RWPE2 (cell line): ENCODE measurements around the gene EFHD2.
"Not testable (repeated sequence)": the region's sequence is repeated elsewhere in the genome, so short reads cannot be mapped to it uniquely, and the experiment has no call there.

Experiments
- ATAC-seq: fragments of 200-7000 bp; cut with Tn5 transposase; 3 replicates; pipeline ENCODE4 v1.9.1; 2021; ENCODE audit warnings: low read depth
- DNase-seq: peaks from one replicate; pipeline ENCODE4 v3.0.0-alpha.2; 2020; ENCODE audit warnings: low spot score
- H3K27ac ChIP-seq: fragments of 450-650 bp; 2 replicates; pipeline ENCODE4 v1.5.1; 2017; ENCODE audit warnings: mild to moderate bottlenecking; ENCODE audit not compliant: poor library complexity, severe bottlenecking
- H3K27me3 ChIP-seq: fragments of 250-450 bp; sonication (Bioruptor Pico); 2 replicates; pipeline ENCODE4 v1.5.1; 2021; ENCODE audit warnings: mild to moderate bottlenecking, moderate library complexity; ENCODE audit not compliant: insufficient read depth, poor library complexity, severe bottlenecking
- H3K36me3 ChIP-seq: fragments of 250-450 bp; sonication (Bioruptor Pico); 2 replicates; pipeline ENCODE4 v1.5.1; 2020; ENCODE audit warnings: low read depth, mild to moderate bottlenecking, moderate library complexity
- H3K4me1 ChIP-seq: fragments of 250-450 bp; sonication (Bioruptor Pico); 2 replicates; pipeline ENCODE4 v1.5.1; 2021; ENCODE audit warnings: mild to moderate bottlenecking, moderate library complexity; ENCODE audit not compliant: insufficient read depth, poor library complexity, severe bottlenecking
- H3K4me3 ChIP-seq: fragments of 250-450 bp; sonication (Bioruptor Pico); 2 replicates; pipeline ENCODE4 v1.5.1; 2021; ENCODE audit warnings: mild to moderate bottlenecking, moderate library complexity; ENCODE audit not compliant: severe bottlenecking
- H3K9me3 ChIP-seq: fragments of 250-450 bp; sonication (Bioruptor Pico); 2 replicates; pipeline ENCODE4 v1.5.1; 2021; ENCODE audit warnings: mild to moderate bottlenecking, moderate library complexity; ENCODE audit not compliant: severe bottlenecking
- TF ChIP-seq, protein P1 (sequence below): fragments of 450-650 bp; IDR thresholded peaks from one replicate; pipeline ENCODE4 v1.5.1; 2017; ENCODE audit warnings: mild to moderate bottlenecking, moderate library complexity; ENCODE audit not compliant: poor library complexity, severe bottlenecking

Gene EFHD2

DNA sequence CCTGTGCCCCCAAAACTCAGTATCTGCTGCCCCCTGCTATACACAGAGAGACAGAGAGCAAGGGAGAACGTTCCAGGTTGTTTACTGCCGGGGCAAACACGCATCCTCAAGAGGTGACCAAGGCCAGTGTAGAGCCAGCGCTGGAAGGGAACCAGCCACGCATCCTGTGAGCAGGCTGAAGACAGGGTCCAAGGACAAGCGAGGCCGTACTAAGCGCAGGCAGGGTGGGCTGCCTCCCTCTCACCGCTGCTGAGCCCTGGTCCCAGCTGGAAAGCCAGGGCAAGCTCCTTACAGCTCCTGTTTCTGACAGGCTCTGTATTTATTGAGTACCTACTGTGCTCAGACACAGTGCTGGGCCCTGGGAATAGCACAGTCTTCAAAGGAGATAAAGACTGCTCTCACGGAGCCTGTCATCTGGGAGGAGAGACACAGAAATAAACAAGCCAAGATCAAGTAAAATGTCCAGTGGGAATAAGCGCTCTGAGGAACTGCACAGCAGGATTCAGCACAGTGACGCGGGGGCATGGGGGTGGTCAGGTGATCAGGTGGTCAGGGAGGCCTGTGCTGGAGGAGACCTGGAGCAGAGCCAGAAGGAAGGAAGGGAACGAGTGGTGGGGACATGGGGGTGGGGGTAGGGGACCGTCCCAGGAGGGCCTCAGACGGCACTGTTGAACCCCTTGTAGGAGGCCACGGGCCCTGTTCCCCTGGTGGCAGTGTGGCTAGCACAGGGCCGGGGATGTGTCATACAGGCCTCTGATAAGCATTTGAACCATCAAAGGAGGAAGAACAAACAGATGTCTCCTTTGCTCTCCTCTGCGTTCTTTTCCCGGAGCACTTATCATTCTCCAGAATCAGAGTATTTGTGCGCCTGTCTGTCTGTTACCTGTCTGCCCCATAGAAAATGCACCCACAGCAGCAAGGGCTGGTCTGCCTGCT, 37.8 kb upstream of the EFHD2 start:
- Histone ChIP-seq H3K4me1 (no peaks in the 10 kb centered on the region), H3K27ac (no peak overlapping the region), H3K9me3 (no peaks in the 10 kb centered on the region), H3K27me3 (no peaks in the 10 kb centered on the region), H3K36me3 (no peaks in the 10 kb centered on the region), H3K4me3 (no peak overlapping the region)
- TF ChIP-seq, protein P1, sequence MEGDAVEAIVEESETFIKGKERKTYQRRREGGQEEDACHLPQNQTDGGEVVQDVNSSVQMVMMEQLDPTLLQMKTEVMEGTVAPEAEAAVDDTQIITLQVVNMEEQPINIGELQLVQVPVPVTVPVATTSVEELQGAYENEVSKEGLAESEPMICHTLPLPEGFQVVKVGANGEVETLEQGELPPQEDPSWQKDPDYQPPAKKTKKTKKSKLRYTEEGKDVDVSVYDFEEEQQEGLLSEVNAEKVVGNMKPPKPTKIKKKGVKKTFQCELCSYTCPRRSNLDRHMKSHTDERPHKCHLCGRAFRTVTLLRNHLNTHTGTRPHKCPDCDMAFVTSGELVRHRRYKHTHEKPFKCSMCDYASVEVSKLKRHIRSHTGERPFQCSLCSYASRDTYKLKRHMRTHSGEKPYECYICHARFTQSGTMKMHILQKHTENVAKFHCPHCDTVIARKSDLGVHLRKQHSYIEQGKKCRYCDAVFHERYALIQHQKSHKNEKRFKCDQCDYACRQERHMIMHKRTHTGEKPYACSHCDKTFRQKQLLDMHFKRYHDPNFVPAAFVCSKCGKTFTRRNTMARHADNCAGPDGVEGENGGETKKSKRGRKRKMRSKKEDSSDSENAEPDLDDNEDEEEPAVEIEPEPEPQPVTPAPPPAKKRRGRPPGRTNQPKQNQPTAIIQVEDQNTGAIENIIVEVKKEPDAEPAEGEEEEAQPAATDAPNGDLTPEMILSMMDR = no peak
- no peak for DNase-seq
- ATAC-seq = no peak; the same call in 2 of the 3 replicates

DNA sequence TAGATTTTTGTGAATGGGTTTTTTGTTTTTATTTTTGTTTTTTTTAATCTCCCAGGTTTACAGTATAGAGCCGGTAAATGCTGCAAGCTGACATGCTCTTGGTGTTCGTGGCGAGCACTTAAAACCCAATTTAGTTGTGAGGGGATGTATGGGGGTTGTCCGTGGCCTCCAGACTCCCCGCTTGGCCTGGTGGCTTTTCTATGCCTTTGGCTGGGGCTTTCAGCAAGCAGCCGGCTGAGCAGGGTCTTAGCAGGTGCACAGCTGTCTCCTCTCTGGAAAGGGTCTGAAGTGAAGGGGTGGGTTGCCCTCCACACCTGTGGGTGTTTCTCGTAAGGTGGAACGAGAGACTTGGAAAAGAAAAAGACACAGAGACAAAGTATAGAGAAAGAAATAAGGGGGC, 31.0 kb upstream of the EFHD2 start:
- Histone ChIP-seq H3K36me3 (no peaks in the 10 kb centered on the region), H3K27ac (no peak overlapping the region), H3K9me3 (no peaks in the 10 kb centered on the region), H3K27me3 (no peaks in the 10 kb centered on the region), H3K4me3 (no peak overlapping the region), H3K4me1 (no peaks in the 10 kb centered on the region)
- TF ChIP-seq, protein P1 = no peak
- ATAC-seq = no peak
- no peak for DNase-seq

DNA sequence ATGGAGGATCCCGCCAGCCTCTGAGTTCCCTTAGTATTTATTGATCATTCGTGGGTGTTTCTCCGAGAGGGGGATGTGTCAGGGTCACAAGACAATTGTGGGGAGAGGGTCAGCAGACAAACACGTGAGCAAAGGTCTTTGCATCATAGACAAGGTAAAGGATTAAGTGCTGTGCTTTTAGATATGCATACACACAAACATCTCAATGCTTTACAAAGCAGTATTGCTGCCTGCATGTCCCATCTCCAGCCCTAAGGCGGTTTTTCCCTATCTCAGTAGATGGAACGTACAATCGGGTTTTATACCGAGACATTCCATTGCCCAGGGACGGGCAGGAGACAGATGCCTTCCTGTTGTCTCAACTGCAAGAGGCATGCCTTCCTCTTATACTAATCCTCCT, 30.5 kb upstream of the EFHD2 start:
- not testable (repeated sequence) for ATAC-seq, DNase-seq, H3K9me3 ChIP-seq, H3K27me3 ChIP-seq, H3K36me3 ChIP-seq, H3K4me1 ChIP-seq, H3K27ac ChIP-seq, H3K4me3 ChIP-seq

GRCh38 chr1:15380601-15381508, 28.8 kb upstream of the EFHD2 start:
- TF ChIP-seq, protein P1 = no peak
- no peaks in the 10 kb centered on the region for H3K9me3 ChIP-seq
- H3K27ac ChIP-seq = no peak overlapping the region
- no peaks in the 10 kb centered on the region for H3K36me3 ChIP-seq
- H3K27me3 ChIP-seq = no peaks in the 10 kb centered on the region
- no peak for DNase-seq
- no peak overlapping the region for H3K4me3 ChIP-seq
- no peaks in the 10 kb centered on the region for H3K4me1 ChIP-seq
- no peak for ATAC-seq

DNA sequence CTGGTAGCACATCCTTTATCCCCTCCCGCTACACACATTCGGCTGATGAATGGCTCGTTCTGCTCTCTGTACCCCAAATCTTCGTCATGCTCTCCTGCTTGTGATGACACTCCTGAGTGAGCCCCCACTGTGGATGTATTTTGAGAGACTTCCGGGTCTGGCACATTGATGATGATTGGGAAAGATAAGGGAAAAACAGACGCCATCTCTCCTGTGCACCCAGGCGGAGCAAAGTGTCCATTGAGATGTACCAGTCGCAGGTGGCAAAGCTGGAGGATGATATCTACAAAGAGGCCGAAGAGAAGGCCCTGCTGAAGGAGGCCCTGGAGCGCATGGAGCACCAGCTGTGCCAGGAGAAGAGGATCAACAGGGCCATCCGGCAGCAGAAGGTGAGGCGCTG, 27.9 kb upstream of the EFHD2 start:
- ATAC-seq = no peak
- H3K9me3 ChIP-seq = no peaks in the 10 kb centered on the region
- no peak overlapping the region for H3K27ac ChIP-seq
- TF ChIP-seq, protein P1 = no peak
- DNase-seq = no peak
- no peak overlapping the region for H3K4me3 ChIP-seq
- H3K27me3 ChIP-seq = no peaks in the 10 kb centered on the region
- no peaks in the 10 kb centered on the region for H3K36me3 ChIP-seq
- H3K4me1 ChIP-seq = no peaks in the 10 kb centered on the region
